Progenitor cell of endocrine pancreas (in vitro differentiated cells): Measurements from ENCODE around the gene ERAL1. TPM values are rescaled to one million over a fixed set of nuclear protein-coding genes. Genes with fewer than 3 reads are reported as not detected.

Experiments
- DNase-seq: peaks from one replicate; pipeline ENCODE4 v3.0.0; 2021; ENCODE audit warnings: low spot score; ENCODE audit not compliant: unreplicated experiment
- H3K27ac Mint-ChIP-seq: 2 replicates; pipeline ENCODE4 v1.8.0; 2021; ENCODE audit warnings: mild to moderate bottlenecking, moderate library complexity, mixed read lengths
- H3K27me3 Mint-ChIP-seq: 2 replicates; pipeline ENCODE4 v1.8.0; 2021; ENCODE audit warnings: mixed read lengths
- H3K36me3 Mint-ChIP-seq: 2 replicates; pipeline ENCODE4 v1.8.0; 2022; ENCODE audit warnings: mixed read lengths; ENCODE audit not compliant: insufficient read depth
- H3K4me1 Mint-ChIP-seq: 2 replicates; pipeline ENCODE4 v1.8.0; 2021; ENCODE audit warnings: low read depth, mixed read lengths
- H3K4me3 Mint-ChIP-seq: 2 replicates; pipeline ENCODE4 v1.8.0; 2021; ENCODE audit warnings: low read depth, mild to moderate bottlenecking, moderate library complexity, mixed read lengths
- H3K9me3 Mint-ChIP-seq: 2 replicates; pipeline ENCODE4 v1.8.0; 2021; ENCODE audit warnings: low read depth, mixed read lengths
- CTCF ChIP-seq: fragments of 200-600 bp; sonication (generic); IDR thresholded peaks from one replicate; pipeline ENCODE4 v1.5.0; 2021; ENCODE audit warnings: antibody characterized with exemption, mild to moderate bottlenecking; ENCODE audit not compliant: unreplicated experiment
- total RNA-seq: library from RNA; stranded (reverse); gene quantifications from 2 replicates; pipeline ENCODE4 v1.2.1, GENCODE V29; 2021

The ERAL1 gene
- total RNA-seq, 1 donor from 2014 or later = 49.2 TPM

- peaks cover 21% of the 10 kb centered on the region for H3K36me3 Mint-ChIP-seq
Measured at GRCh38 chr17:28880572-28880945, 25.7 kb downstream of the ERAL1 start.

DNA sequence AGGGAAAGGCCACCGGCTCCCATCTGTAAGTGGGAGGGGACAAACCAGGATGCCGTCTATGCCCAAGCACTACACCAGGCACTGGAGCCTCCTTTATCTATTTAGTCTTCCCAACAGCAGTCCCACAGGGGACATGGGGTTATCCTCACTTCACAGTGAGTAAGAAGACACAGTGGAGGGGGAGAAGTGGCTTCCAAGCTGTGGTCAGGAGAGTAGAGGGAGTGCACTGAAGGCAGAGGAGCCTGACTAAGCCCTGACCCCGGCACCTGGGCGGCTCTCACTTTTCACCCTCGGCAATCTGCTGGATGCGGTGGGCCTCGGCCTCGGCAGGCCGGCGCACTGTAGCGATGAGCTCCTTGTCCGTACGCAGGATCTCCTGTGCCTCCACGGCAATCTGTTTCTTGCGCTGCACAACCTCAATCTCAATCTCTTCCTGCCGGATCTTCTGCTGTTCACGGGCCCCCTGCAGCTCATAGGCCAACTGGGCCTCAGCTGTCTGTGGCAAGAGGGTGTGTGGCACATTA lies 26.8 kb downstream of the ERAL1 start:
- no peak for TF ChIP-seq CTCF
- Mint-ChIP-seq H3K4me1 (no peaks in the 10 kb centered on the region), H3K36me3 (peaks cover 21% of the 10 kb centered on the region), H3K9me3 (peaks cover 3% of the 10 kb centered on the region), H3K27ac (no peak overlapping the region), H3K27me3 (no peaks in the 10 kb centered on the region), H3K4me3 (no peak overlapping the region)
- DNase-seq = no peak

More at GRCh38 chr17:28880572-28880945, 25.7 kb downstream of the ERAL1 start:
- no peak overlapping the region for H3K4me3 Mint-ChIP-seq
- no peaks in the 10 kb centered on the region for H3K27me3 Mint-ChIP-seq
- no peak overlapping the region for H3K27ac Mint-ChIP-seq
- no peaks in the 10 kb centered on the region for H3K4me1 Mint-ChIP-seq
- peaks cover 3% of the 10 kb centered on the region for H3K9me3 Mint-ChIP-seq
- DNase-seq = no peak
- no peak for TF ChIP-seq CTCF

GRCh38 chr17:28882154-28882895 lies 27.5 kb downstream of the ERAL1 start:
- H3K27ac Mint-ChIP-seq = no peak overlapping the region
- no peak overlapping the region for H3K4me3 Mint-ChIP-seq
- no peak for DNase-seq
- peaks cover 20% of the 10 kb centered on the region for H3K36me3 Mint-ChIP-seq
- no peaks in the 10 kb centered on the region for H3K27me3 Mint-ChIP-seq
- H3K9me3 Mint-ChIP-seq = peaks cover 3% of the 10 kb centered on the region
- TF ChIP-seq CTCF = no peak
- no peaks in the 10 kb centered on the region for H3K4me1 Mint-ChIP-seq

DNA sequence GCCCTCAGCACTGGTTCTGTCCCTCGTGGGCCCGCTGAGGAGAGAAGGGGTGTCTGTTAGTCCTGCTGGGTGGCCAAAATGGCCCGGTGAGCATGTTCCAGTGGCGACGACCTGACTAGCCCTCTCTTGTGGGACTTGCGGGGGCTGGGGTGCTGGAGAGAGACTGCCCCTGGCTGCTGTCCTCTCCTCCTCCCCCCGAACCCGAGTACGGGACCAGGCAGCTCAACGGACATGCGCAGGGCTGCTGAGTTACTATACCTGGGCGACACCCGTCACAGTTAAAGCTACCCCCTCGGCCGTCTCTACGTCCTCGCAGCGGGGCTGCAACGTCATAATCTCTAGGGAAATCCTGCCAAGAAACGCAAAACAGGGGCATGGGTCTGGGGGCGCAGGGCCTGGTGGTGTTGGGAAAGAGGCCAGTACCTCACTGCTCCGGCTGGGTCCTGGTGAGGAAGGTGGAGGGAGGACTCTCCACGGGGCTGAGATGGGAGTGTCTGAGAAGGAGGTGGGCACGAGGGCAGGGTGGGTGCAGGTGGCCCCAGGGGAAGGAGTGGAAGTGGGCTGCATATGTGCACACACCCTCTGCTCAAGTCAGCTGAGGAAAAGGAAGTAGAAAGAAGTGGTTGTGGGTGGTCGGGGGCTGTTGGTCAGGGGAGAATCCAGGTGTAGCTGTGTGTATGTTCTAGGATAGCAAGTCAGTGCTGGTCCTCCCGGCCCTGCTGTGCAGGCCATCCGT lies 29.3 kb downstream of the ERAL1 start:
- Mint-ChIP-seq H3K9me3 (no peaks in the 10 kb centered on the region), H3K4me1 (no peaks in the 10 kb centered on the region), H3K4me3 (no peak overlapping the region), H3K27me3 (no peaks in the 10 kb centered on the region), H3K27ac (peak overlapping the region; percentile 33), H3K36me3 (peaks cover 11% of the 10 kb centered on the region)
- DNase-seq = no peak
- no peak for TF ChIP-seq CTCF

- peaks cover 9% of the 10 kb centered on the region for H3K36me3 Mint-ChIP-seq
- no peak for DNase-seq
- no peak for TF ChIP-seq CTCF
- H3K27ac Mint-ChIP-seq = no peak overlapping the region
- H3K4me1 Mint-ChIP-seq = no peaks in the 10 kb centered on the region
- H3K27me3 Mint-ChIP-seq = no peaks in the 10 kb centered on the region
- H3K9me3 Mint-ChIP-seq = no peaks in the 10 kb centered on the region
- no peak overlapping the region for H3K4me3 Mint-ChIP-seq
Measured at GRCh38 chr17:28885363-28885762, 30.5 kb downstream of the ERAL1 start.
